B cell (primary cell): Measurements from ENCODE around the gene KRTAP10-12. TPM values are rescaled to one million over a fixed set of nuclear protein-coding genes. Genes with fewer than 3 reads are reported as not detected.

ENCODE experiments used
- ATAC-seq: fragments of 200-7000 bp; cut with Tn5 transposase; one replicate; pipeline ENCODE4 v1.10.0; 2021; ENCODE audit warnings: low read depth, mild to moderate bottlenecking, moderate number of reproducible peaks, moderate library complexity
- CTCF ChIA-PET: fragments of 350-600 bp; sonication (Branson Sonifier 250); formaldehyde crosslinking; loops from one replicate; lab custom pipeline; 2021; ENCODE audit warnings: antibody characterized with exemption, inconsistent platforms; lab: Charles Lee
- POLR2A ChIA-PET: fragments of 350-600 bp; sonication (Branson Sonifier 250); formaldehyde crosslinking; loops from one replicate; lab custom pipeline; 2021; ENCODE audit warnings: antibody characterized with exemption; lab: Charles Lee
- DNase-seq: peaks from one replicate; pipeline ENCODE4 v3.0.0; 2013
- H2AFZ ChIP-seq: 2 replicates; pipeline ENCODE4 v1.6.1; 2012; ENCODE audit warnings: mild to moderate bottlenecking, low read depth, low read length; ENCODE audit not compliant: insufficient read depth, poor library complexity, severe bottlenecking
- H3K27ac ChIP-seq, 2 donors: 1 replicate in 1 of 2; 2 replicates in 1 of 2; pipeline ENCODE4 v1.5.1; 2012 to 2013; ENCODE audit warnings: low read length in 2 of 2, mild to moderate bottlenecking in 2 of 2, moderate library complexity in 1 of 2
- H3K27me3 ChIP-seq, 4 experiments: fragments of 200-600 bp in 1 of 4; sonication (generic) in 1 of 4; replicated peaks in 1 of 4; 1 replicate in 2 of 4; 2 replicates in 2 of 4; pipeline versions ENCODE4 v1.6.1 to v1.7.0; 2013 to 2016; ENCODE audit warnings: low read length in 3 of 4, mild to moderate bottlenecking in 2 of 4, mixed read lengths in 1 of 4, moderate library complexity in 1 of 4; ENCODE audit not compliant: insufficient read depth in 4 of 4, control insufficient read depth in 3 of 4; ENCODE audit errors: control extremely low read depth in 1 of 4
- H3K36me3 ChIP-seq, 2 experiments: replicated peaks in 1 of 2; 1 replicate in 1 of 2; 2 replicates in 1 of 2; pipeline versions ENCODE4 v1.6.1 to v1.7.1; 2013; ENCODE audit warnings: low read length in 1 of 2; ENCODE audit not compliant: insufficient read depth in 2 of 2, control insufficient read depth in 1 of 2; ENCODE audit errors: control extremely low read depth in 1 of 2, extremely low read depth in 1 of 2
- H3K4me1 ChIP-seq, 2 donors: fragments of 200-600 bp in 1 of 2; sonication (generic) in 1 of 2; 1 replicate in 1 of 2; 2 replicates in 1 of 2; pipeline versions ENCODE4 v1.5.1 to v1.6.1; 2013 to 2017; ENCODE audit warnings: low read length in 2 of 2; ENCODE audit not compliant: control insufficient read depth in 2 of 2, insufficient read depth in 2 of 2
- H3K4me2 ChIP-seq: replicated peaks from 2 replicates; pipeline ENCODE3; 2012; ENCODE audit warnings: mild to moderate bottlenecking, low read depth, low read length; ENCODE audit not compliant: poor library complexity, severe bottlenecking
- H3K4me3 ChIP-seq, 5 experiments: fragments of 200-600 bp in 1 of 5; sonication (generic) in 1 of 5; 1 replicate in 3 of 5; 2 replicates in 2 of 5; pipeline versions ENCODE4 v1.5.1 to v1.7.0; 2011 to 2016; ENCODE audit warnings: low read length in 4 of 5, mild to moderate bottlenecking in 4 of 5, low read depth in 2 of 5, control low read depth in 1 of 5, moderate library complexity in 1 of 5; ENCODE audit not compliant: insufficient read depth in 1 of 5; ENCODE audit errors: control extremely low read depth in 1 of 5, extremely low read depth in 1 of 5
- H3K79me2 ChIP-seq: fragments of 200-600 bp; sonication (generic); one replicate; pipeline ENCODE4 v1.6.0; 2016; ENCODE audit warnings: low read length; ENCODE audit not compliant: control insufficient read depth, insufficient read depth
- H3K9ac ChIP-seq: fragments of 200-600 bp; sonication (generic); 2 replicates; pipeline ENCODE4 v1.6.1; 2017; ENCODE audit warnings: mild to moderate bottlenecking, low read length, moderate library complexity
- H3K9me3 ChIP-seq, 3 donors: one replicate each; pipeline versions ENCODE4 v1.6.1 to v1.7.1; 2013; ENCODE audit warnings: low read length in 2 of 3; ENCODE audit not compliant: control insufficient read depth in 2 of 3, insufficient read depth in 1 of 3; ENCODE audit errors: control extremely low read depth in 1 of 3
- H4K20me1 ChIP-seq: 2 replicates; pipeline ENCODE4 v1.6.0; 2012; ENCODE audit warnings: mild to moderate bottlenecking, low read length; ENCODE audit not compliant: insufficient read depth, control insufficient read depth, poor library complexity, severe bottlenecking
- H3K27ac Mint-ChIP-seq: one replicate; pipeline ENCODE4 v1.8.0; 2021; ENCODE audit warnings: mixed read lengths
- H3K27me3 Mint-ChIP-seq: one replicate; pipeline ENCODE4 v1.8.0; 2021; ENCODE audit warnings: mixed read lengths
- H3K4me1 Mint-ChIP-seq: one replicate; pipeline ENCODE4 v1.8.0; 2021; ENCODE audit warnings: mixed read lengths
- H3K4me3 Mint-ChIP-seq: one replicate; pipeline ENCODE4 v1.8.0; 2021; ENCODE audit warnings: mixed read lengths
- H3K9me3 Mint-ChIP-seq: one replicate; pipeline ENCODE4 v1.8.0; 2022; ENCODE audit warnings: mixed read lengths; ENCODE audit not compliant: insufficient read depth
- CTCF ChIP-seq: fragments of 200-600 bp; IDR thresholded peaks from one replicate; pipeline ENCODE4 v1.8.0; 2022; ENCODE audit warnings: antibody characterized with exemption, mild to moderate bottlenecking
- EZH2 ChIP-seq: IDR thresholded peaks from 2 replicates; pipeline ENCODE4 v1.6.1; 2012; ENCODE audit warnings: borderline replicate concordance, low read depth, mild to moderate bottlenecking, moderate library complexity, low read length; ENCODE audit not compliant: insufficient read depth, poor library complexity, severe bottlenecking
- WGBS: methylation state at CpG from one replicate; pipeline ENCODE4 v1.1.5; 2013; ENCODE audit warnings: missing lambda C conversion rate; ENCODE audit not compliant: insufficient coverage; 5-methylcytosine and 5-hydroxymethylcytosine counted together
- intact Hi-C: fragments of 100-400 bp; cut with micrococcal nuclease; formaldehyde crosslinking; loops from one replicate; pipeline ENCODE4 v1.10.0; 2022
- polyA plus RNA-seq: library from polyadenylated mRNA; depleted of rRNA; stranded (reverse); fragments of >200 nt; gene quantifications from 2 replicates; pipeline ENCODE4 v1.2.3, GENCODE V29; 2012
- total RNA-seq, 2 donors: library from RNA; stranded (reverse); fragments of 120-200 nt in 1 of 2; gene quantifications; 1 replicate in 1 of 2; 2 replicates in 1 of 2; pipeline versions ENCODE4 v1.2.3 to v1.2.4, GENCODE V29; 2013 to 2022

KRTAP10-12 gene
- total and polyA plus RNA-seq, 2 donors (not counting 1 experiment from before 2014, with no cell fraction given), result not detected

GRCh38 chr21:44738621-44739020 lies 41.6 kb downstream of the KRTAP10-12 start:
- no peak for TF ChIP-seq CTCF
- POLR2A ChIA-PET, result no interaction called here

DNA sequence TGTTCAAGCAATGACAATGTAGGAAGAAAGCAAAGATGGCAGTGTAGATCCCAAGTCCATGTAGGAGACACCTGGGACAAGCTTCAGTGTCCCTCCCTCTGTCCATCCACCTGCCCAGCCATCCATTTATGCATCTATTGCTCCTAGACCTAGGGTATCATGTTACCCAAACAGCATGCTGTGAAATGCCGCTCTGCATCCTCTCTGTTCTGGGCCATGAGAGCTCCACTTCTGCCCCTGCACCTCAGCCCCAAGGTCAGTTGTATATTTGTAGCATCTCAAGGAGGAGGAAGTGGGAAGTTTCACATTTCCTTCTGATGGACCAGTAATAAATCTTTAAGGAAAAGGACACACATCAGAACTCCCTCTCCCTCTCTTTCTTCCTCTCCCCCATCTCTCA lies 42.3 kb downstream of the KRTAP10-12 start:
- ChIA-PET POLR2A (no interaction called here), CTCF (interaction anchor here (0.5 kb wide), 1 partner anchor 907 kb away, joined by 3 read pairs; no protein-coding TSS in a partner anchor)
- H3K4me3 ChIP-seq, result no peak overlapping the region
- no peaks in the 10 kb centered on the region for H3K36me3 ChIP-seq
- peaks cover 0 to 4% (median 0%) of the 10 kb centered on the region in 4 experiments for H3K27me3 ChIP-seq
- H3K4me1 ChIP-seq, result no peaks in the 10 kb centered on the region
- no peak overlapping the region for H2AFZ ChIP-seq
- TF ChIP-seq EZH2 (no peak), CTCF (no peak)
- DNase-seq, result no peak
- no peak for ATAC-seq
- peaks cover 12% of the 10 kb centered on the region for H3K27me3 Mint-ChIP-seq
- no CpG with 5 or more reads among the region's 1 CpG for WGBS
- H3K27ac ChIP-seq, result no peak overlapping the region
- no peaks in the 10 kb centered on the region for H3K79me2 ChIP-seq
- H3K4me2 ChIP-seq, result no peak overlapping the region
- no peaks in the 10 kb centered on the region for H4K20me1 ChIP-seq
- intact Hi-C loops, result no loop called here
- no peak overlapping the region for H3K27ac Mint-ChIP-seq
- H3K4me1 Mint-ChIP-seq, result no peaks in the 10 kb centered on the region
- no peak overlapping the region for H3K9ac ChIP-seq
- H3K9me3 ChIP-seq, result peaks cover 5 to 54% (median 22%) of the 10 kb centered on the region in 3 donors
- H3K4me3 Mint-ChIP-seq, result no peak overlapping the region
- no peaks in the 10 kb centered on the region for H3K9me3 Mint-ChIP-seq

More at GRCh38 chr21:44738621-44739020, 41.6 kb downstream of the KRTAP10-12 start:
- Mint-ChIP-seq H3K27me3 (peaks cover 12% of the 10 kb centered on the region), H3K4me1 (no peaks in the 10 kb centered on the region), H3K9me3 (no peaks in the 10 kb centered on the region), H3K27ac (no peak overlapping the region), H3K4me3 (no peak overlapping the region)
- DNase-seq (no peak), ATAC-seq (no peak)
- Histone ChIP-seq H2AFZ (no peak overlapping the region), H4K20me1 (no peaks in the 10 kb centered on the region), H3K36me3 (no peaks in the 10 kb centered on the region), H3K4me2 (no peak overlapping the region), H3K9ac (no peak overlapping the region), H3K4me3 (no peak overlapping the region), H3K27ac (no peak overlapping the region), H3K9me3 (peaks cover 5 to 59% (median 22%) of the 10 kb centered on the region in 3 donors), H3K79me2 (no peaks in the 10 kb centered on the region), H3K4me1 (no peaks in the 10 kb centered on the region), H3K27me3 (peaks cover 0 to 6% (median 0%) of the 10 kb centered on the region in 4 experiments)
- intact Hi-C loops, result no loop called here
- WGBS, result 100% methylated on average over 3 of the region's 3 CpGs
- CTCF ChIA-PET, result no interaction called here
